CD4-positive, alpha-beta memory T cell (primary cell): ENCODE measurements around the gene WRAP73. TPM values are rescaled to one million over a fixed set of nuclear protein-coding genes. Genes with fewer than 3 reads are reported as not detected.

ENCODE experiments used
- CTCF ChIA-PET: fragments of 350-600 bp; sonication (Branson Sonifier 250); formaldehyde crosslinking; loops from one replicate; lab custom pipeline; 2021; ENCODE audit warnings: inconsistent platforms; ENCODE audit not compliant: partially characterized antibody; lab: Charles Lee
- POLR2A ChIA-PET: fragments of 350-600 bp; sonication (Branson Sonifier 250); formaldehyde crosslinking; loops from one replicate; lab custom pipeline; 2021; ENCODE audit not compliant: partially characterized antibody; lab: Charles Lee
- DNase-seq, 5 donors: peaks; one replicate each; pipeline versions ENCODE4 v3.0.0 to v3.0.0-alpha.2; 2020 to 2022; ENCODE audit warnings: mixed read lengths in 1 of 5
- H3K27ac ChIP-seq: one replicate; pipeline ENCODE4 v1.7.0; 2013; ENCODE audit warnings: low read depth, low read length
- H3K27me3 ChIP-seq: 2 replicates; pipeline ENCODE4 v1.7.0; 2013; ENCODE audit warnings: mild to moderate bottlenecking, low read length, moderate library complexity; ENCODE audit not compliant: insufficient read depth
- H3K36me3 ChIP-seq: 2 replicates; pipeline ENCODE4 v1.7.0; 2013; ENCODE audit warnings: mild to moderate bottlenecking, low read length, moderate library complexity; ENCODE audit not compliant: insufficient read depth
- H3K4me1 ChIP-seq: 2 replicates; pipeline ENCODE4 v1.7.0; 2013; ENCODE audit warnings: mild to moderate bottlenecking, low read length, moderate library complexity; ENCODE audit not compliant: insufficient read depth
- H3K4me3 ChIP-seq, 2 donors: one replicate each; pipeline ENCODE4 v1.7.0; 2013; ENCODE audit warnings: low read length in 2 of 2, mild to moderate bottlenecking in 1 of 2
- H3K9me3 ChIP-seq, 2 donors: one replicate each; pipeline ENCODE4 v1.7.0; 2013; ENCODE audit warnings: low read length in 2 of 2, control low read depth in 1 of 2; ENCODE audit not compliant: control insufficient read depth in 1 of 2
- H3K27ac Mint-ChIP-seq, 7 donors: one replicate each; pipeline ENCODE4 v1.8.0; 2020 to 2021; ENCODE audit warnings: mixed read lengths in 7 of 7, mild to moderate bottlenecking in 6 of 7, inconsistent platforms in 3 of 7, moderate library complexity in 3 of 7
- H3K27me3 Mint-ChIP-seq, 2 donors: one replicate each; pipeline ENCODE4 v1.8.0; 2020 to 2021; ENCODE audit warnings: mixed read lengths in 2 of 2
- H3K36me3 Mint-ChIP-seq, 2 donors: one replicate each; pipeline ENCODE4 v1.8.0; 2020 to 2021; ENCODE audit warnings: mixed read lengths in 2 of 2, inconsistent platforms in 1 of 2, mild to moderate bottlenecking in 1 of 2
- H3K4me1 Mint-ChIP-seq, 4 donors: one replicate each; pipeline ENCODE4 v1.8.0; 2020 to 2021; ENCODE audit warnings: mixed read lengths in 4 of 4, mild to moderate bottlenecking in 1 of 4
- H3K4me3 Mint-ChIP-seq, 8 donors: one replicate each; pipeline ENCODE4 v1.8.0; 2020 to 2021; ENCODE audit warnings: mixed read lengths in 8 of 8, mild to moderate bottlenecking in 7 of 8, moderate library complexity in 6 of 8, inconsistent platforms in 3 of 8
- H3K9me3 Mint-ChIP-seq, 8 donors: one replicate each; pipeline ENCODE4 v1.8.0; 2020 to 2021; ENCODE audit warnings: mixed read lengths in 8 of 8, mild to moderate bottlenecking in 5 of 8, inconsistent platforms in 3 of 8, moderate library complexity in 1 of 8
- intact Hi-C: fragments of 100-400 bp; cut with micrococcal nuclease; formaldehyde crosslinking; loops from one replicate; pipeline ENCODE4 v1.15.1; 2023
- polyA plus RNA-seq, 2 donors: library from polyadenylated mRNA; unstranded; fragments of 300-500 nt; fragmentation: Illumina TruSeq; gene quantifications; one replicate each; pipeline ENCODE4 v1.2.3, GENCODE V29; 2021
- total RNA-seq, 2 experiments: library from RNA; stranded (reverse); gene quantifications; one replicate each; pipeline ENCODE4 v1.2.3, GENCODE V29; 2021

WRAP73 gene
- total and polyA plus RNA-seq, 4 experiments from 2014 or later, result 24.4 to 40.7 (median 34.6) TPM

DNA sequence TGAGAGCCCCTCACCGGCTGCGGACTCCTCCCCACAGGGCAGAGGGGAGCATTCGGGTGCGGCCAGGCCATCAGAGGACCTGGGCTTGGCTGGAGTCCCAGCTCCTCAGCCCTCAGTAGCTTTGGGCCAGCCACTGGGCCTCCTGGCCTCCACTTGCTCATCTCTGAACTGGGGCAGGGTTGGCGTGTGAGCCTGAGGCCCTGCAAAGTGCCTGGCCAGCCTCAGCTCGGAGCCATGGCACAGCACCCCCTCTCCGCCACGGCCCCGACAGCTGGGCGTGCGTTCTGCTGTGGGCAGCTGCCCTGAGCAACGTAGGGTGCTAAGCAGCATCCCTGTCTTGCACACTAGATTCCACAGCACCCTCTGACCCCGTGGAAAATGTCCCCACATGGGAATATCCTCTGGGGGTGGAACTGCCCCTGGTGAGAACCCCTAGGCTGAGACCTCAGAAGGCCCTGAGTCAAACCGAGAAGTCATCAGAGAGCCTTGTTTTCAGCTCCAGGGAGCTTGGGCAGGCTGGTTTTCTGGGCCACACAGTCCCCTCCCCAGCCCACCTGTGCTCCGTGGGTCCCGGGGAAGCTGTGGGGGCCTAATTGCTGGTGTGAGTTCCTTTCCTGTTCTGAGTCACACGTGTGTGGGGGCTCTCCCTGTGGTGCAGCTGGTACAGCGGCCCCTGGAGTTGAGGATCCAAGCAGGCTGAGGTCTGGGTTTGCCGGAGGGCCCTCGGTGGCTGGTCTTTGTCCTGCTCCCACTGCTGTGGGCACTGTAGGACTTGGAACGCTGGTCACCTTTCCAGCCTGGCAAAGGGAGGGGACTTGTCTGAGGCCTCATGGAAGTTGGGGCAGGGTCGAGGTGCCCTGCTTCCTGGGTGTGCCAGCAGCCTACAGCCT, 26.9 kb upstream of the WRAP73 start:
- Histone ChIP-seq H3K4me3 (no peak overlapping the region), H3K27ac (no peak overlapping the region), H3K36me3 (no peaks in the 10 kb centered on the region), H3K9me3 (no peaks in the 10 kb centered on the region), H3K27me3 (no peaks in the 10 kb centered on the region), H3K4me1 (peaks cover 11% of the 10 kb centered on the region)
- Mint-ChIP-seq H3K9me3 (peaks cover 0 to 2% (median 0%) of the 10 kb centered on the region in 8 donors), H3K27ac (peak overlapping the region in 1 of 7 donors; percentile 32), H3K27me3 (peaks cover 2 to 10% of the 10 kb centered on the region in 2 donors), H3K4me3 (no peak overlapping the region), H3K4me1 (peaks cover 3 to 33% (median 12%) of the 10 kb centered on the region in 4 donors), H3K36me3 (no peaks in the 10 kb centered on the region)
- ChIA-PET CTCF (interaction anchor here (1.3 kb wide), 1 partner anchor 10 kb away, joined by 3 read pairs; no protein-coding TSS in a partner anchor), POLR2A (no interaction called here)
- intact Hi-C loops, result no loop called here
- no peak for DNase-seq

DNA sequence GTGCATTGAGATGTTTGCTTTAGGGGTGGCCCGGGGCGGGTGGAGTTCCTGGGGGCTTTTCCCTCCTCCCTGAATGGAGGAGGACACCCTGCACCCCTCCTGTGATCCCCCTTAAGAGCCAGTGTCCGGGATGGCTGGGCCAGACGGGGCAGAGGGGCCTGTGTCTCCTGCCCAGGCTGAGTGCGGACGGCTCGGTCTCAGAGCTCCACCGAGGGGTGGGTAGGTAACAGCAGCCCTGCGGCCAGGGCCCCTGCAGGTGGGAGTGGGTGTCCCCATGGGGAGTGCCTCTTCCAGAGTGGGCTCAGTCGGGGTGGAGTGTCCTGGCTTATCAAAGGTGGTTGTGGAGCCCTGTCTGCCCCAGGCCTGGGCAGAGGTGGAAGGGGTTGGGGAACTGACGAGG, 25.5 kb upstream of the WRAP73 start:
- H3K9me3 Mint-ChIP-seq, result peaks cover 0 to 2% (median 0%) of the 10 kb centered on the region in 8 donors
- no peaks in the 10 kb centered on the region for H3K27me3 ChIP-seq
- CTCF ChIA-PET, result interaction anchor here (1.3 kb wide), 1 partner anchor 9 kb away, joined by 3 read pairs; no protein-coding TSS in a partner anchor
- peaks cover 11% of the 10 kb centered on the region for H3K4me1 ChIP-seq
- no peak overlapping the region for H3K27ac ChIP-seq
- H3K4me3 ChIP-seq, result no peak overlapping the region
- POLR2A ChIA-PET, result no interaction called here
- no peak overlapping the region for H3K27ac Mint-ChIP-seq
- H3K36me3 ChIP-seq, result no peaks in the 10 kb centered on the region
- H3K27me3 Mint-ChIP-seq, result peaks cover 3 to 12% of the 10 kb centered on the region in 2 donors
- no peaks in the 10 kb centered on the region for H3K36me3 Mint-ChIP-seq
- H3K4me1 Mint-ChIP-seq, result peaks cover 3 to 33% (median 12%) of the 10 kb centered on the region in 4 donors
- DNase-seq, result peak in 1 of 5 donors; percentile 16
- no peaks in the 10 kb centered on the region for H3K9me3 ChIP-seq
- intact Hi-C loops, result no loop called here
- H3K4me3 Mint-ChIP-seq, result no peak overlapping the region

GRCh38 chr1:3674100-3675094, 24.5 kb upstream of the WRAP73 start:
- POLR2A ChIA-PET, result no interaction called here
- no peaks in the 10 kb centered on the region for H3K36me3 ChIP-seq
- no peak overlapping the region for H3K4me3 Mint-ChIP-seq
- no peak overlapping the region for H3K4me3 ChIP-seq
- H3K4me1 Mint-ChIP-seq, result peaks cover 3 to 25% (median 12%) of the 10 kb centered on the region in 4 donors
- CTCF ChIA-PET, result no interaction called here
- no peaks in the 10 kb centered on the region for H3K36me3 Mint-ChIP-seq
- H3K4me1 ChIP-seq, result peaks cover 11% of the 10 kb centered on the region
- no peak overlapping the region for H3K27ac ChIP-seq
- intact Hi-C loops, result no loop called here
- peaks cover 3 to 7% of the 10 kb centered on the region in 2 donors for H3K27me3 Mint-ChIP-seq
- no peaks in the 10 kb centered on the region for H3K9me3 ChIP-seq
- H3K27ac Mint-ChIP-seq, result no peak overlapping the region
- H3K27me3 ChIP-seq, result no peaks in the 10 kb centered on the region
- peaks cover 0 to 2% (median 0%) of the 10 kb centered on the region in 8 donors for H3K9me3 Mint-ChIP-seq
- peak in 1 of 5 donors; percentile 28 for DNase-seq

GRCh38 chr1:3673381-3674099, 23.6 kb upstream of the WRAP73 start:
- peak overlapping the region in 5 of 7 donors; percentile 6 to 80 (median 71) for H3K27ac Mint-ChIP-seq
- H3K4me3 ChIP-seq, result no peak overlapping the region
- intact Hi-C loops, result no loop called here

GRCh38 chr1:3672971-3673361, 23.1 kb upstream of the WRAP73 start:
- Histone ChIP-seq H3K4me1 (peaks cover 11% of the 10 kb centered on the region), H3K27ac (no peak overlapping the region), H3K27me3 (no peaks in the 10 kb centered on the region), H3K4me3 (no peak overlapping the region), H3K36me3 (no peaks in the 10 kb centered on the region), H3K9me3 (no peaks in the 10 kb centered on the region)
- CTCF ChIA-PET, result no interaction called here
- Mint-ChIP-seq H3K4me3 (peak overlapping the region in 4 of 8 donors; percentile 11 to 58 (median 39)), H3K9me3 (peaks cover 0 to 5% (median 0%) of the 10 kb centered on the region in 8 donors), H3K4me1 (peaks cover 3 to 18% (median 11%) of the 10 kb centered on the region in 4 donors), H3K27me3 (peaks cover 1 to 7% of the 10 kb centered on the region in 2 donors), H3K27ac (peak overlapping the region in 2 of 7 donors; percentile 63 to 80), H3K36me3 (no peaks in the 10 kb centered on the region)
- POLR2A ChIA-PET, result no interaction called here
- DNase-seq, result no peak
- intact Hi-C loops, result no loop called here

More at GRCh38 chr1:3673381-3674099, 23.6 kb upstream of the WRAP73 start:
- peak overlapping the region in 6 of 8 donors; percentile 21 to 58 (median 42) for H3K4me3 Mint-ChIP-seq
- H3K4me1 Mint-ChIP-seq, result peaks cover 3 to 21% (median 11%) of the 10 kb centered on the region in 4 donors
- Histone ChIP-seq H3K4me1 (peaks cover 11% of the 10 kb centered on the region), H3K9me3 (no peaks in the 10 kb centered on the region), H3K27me3 (no peaks in the 10 kb centered on the region), H3K36me3 (no peaks in the 10 kb centered on the region), H3K27ac (no peak overlapping the region)
- DNase-seq, result peak in 1 of 5 donors; percentile 34
- H3K27me3 Mint-ChIP-seq, result peaks cover 1 to 7% of the 10 kb centered on the region in 2 donors
- no peaks in the 10 kb centered on the region for H3K36me3 Mint-ChIP-seq
- ChIA-PET POLR2A (no interaction called here), CTCF (no interaction called here)
- peaks cover 0 to 3% (median 0%) of the 10 kb centered on the region in 8 donors for H3K9me3 Mint-ChIP-seq

DNA sequence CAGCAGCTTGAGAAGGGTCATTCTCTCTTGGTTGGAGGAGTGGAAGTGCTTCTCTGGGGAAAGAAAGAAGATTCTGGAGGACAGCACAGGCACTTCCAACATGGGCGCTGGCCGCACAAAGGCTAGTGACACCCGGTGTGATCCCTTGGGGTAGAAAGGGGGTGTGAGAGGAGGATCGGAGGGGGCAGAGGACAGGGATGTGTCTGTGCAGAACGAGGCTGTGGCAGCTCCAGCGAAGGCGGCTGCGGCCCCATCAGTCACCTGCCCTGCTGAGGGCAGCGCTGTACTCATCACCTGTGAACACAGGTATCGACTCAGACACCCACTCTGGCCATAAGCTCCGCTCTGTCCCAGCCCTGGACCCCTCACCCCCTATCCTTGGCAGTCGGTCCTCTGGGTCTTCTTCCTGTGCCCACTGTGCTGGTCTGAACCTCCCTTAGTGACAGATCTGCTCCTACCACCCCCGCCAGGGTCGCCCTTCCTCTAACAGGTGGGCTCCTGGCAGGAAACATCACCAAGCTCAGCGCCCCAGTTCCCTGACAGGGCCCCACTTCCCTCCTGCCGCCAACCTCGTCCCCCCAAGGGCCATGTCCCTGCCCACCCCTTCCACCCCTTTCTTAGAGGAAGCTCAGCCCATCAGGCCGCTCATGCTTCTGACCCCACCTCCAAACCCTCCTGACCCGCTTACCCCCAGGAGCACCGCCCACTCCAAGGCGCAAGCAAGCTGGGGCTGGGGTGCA, 22.5 kb upstream of the WRAP73 start:
- ChIA-PET CTCF (no interaction called here), POLR2A (no interaction called here)
- Mint-ChIP-seq H3K4me1 (peaks cover 3 to 13% (median 8%) of the 10 kb centered on the region in 4 donors), H3K4me3 (no peak overlapping the region), H3K36me3 (no peaks in the 10 kb centered on the region), H3K27ac (no peak overlapping the region), H3K27me3 (peaks cover 1 to 7% of the 10 kb centered on the region in 2 donors), H3K9me3 (peaks cover 0 to 3% (median 0%) of the 10 kb centered on the region in 8 donors)
- Histone ChIP-seq H3K4me1 (peaks cover 6% of the 10 kb centered on the region), H3K27ac (no peak overlapping the region), H3K27me3 (no peaks in the 10 kb centered on the region), H3K4me3 (no peak overlapping the region), H3K9me3 (no peaks in the 10 kb centered on the region), H3K36me3 (no peaks in the 10 kb centered on the region)
- DNase-seq, result peak in 1 of 5 donors; percentile 32
- intact Hi-C loops, result no loop called here
